ENCODE results near the gene DIP2A.
"Not testable (repeated sequence)": the region's sequence is repeated elsewhere in the genome, so short reads cannot be mapped to it uniquely, and the experiment has no call there.

The DIP2A gene

DNA sequence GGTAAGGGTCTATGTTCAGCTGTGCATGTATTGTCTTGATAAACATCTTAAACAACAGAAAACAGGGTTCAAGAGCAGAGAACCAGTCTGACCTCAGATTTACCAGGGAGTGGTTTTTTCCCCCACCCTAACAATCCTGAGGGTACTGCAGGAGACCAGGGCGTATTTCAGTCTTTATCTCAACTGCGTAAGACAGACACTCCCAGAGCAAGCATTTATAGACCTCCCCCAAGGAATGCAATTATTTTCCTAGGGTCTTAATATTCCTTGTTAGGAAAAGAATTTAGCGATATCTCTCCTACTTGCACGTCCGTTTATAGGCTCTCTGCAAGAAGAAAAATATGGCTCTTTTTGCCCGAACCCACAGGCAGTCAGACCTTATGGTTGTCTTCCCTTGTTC, 9.8 kb upstream of the DIP2A start:
- not testable (repeated sequence) for DNase-seq

DNA sequence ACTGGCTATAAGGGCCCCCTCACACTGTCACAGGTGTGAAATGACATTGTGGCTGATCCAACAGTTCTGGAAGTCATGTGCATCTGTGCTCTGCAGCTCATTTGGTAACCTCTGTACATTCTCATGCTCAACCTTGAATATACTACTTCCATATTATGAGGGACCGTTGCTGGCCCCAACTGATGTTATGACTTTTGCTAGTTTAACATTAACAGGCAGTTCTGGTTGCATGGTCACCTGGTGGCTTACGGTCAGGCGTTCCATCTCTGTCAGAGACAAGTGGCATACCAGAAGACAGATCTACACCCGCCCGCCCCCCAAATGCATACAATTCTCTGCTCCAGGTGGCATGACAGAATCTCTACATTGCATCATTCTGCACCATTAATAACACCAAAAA, 6.0 kb upstream of the DIP2A start:
- no peak for DNase-seq

DNA sequence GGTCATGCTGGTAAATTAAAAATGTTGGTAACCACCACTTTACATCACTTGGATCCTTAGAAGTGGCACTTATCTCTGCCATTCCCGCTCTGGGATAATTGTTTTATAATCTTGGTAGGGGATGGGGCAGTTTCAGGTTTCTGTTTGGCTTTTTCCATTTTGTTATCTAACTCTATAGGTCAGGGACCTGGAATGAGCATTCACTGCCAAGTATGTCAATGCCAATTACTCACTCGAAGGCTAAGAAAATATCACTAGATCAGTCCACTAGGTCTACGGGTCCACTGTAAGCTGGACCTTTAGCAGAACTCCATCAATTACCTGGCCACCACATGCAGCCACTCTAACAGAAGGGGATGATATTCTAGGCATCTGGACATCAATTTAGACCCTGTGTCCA, 4.5 kb upstream of the DIP2A start:
- peak; percentile 54 for DNase-seq

DNA sequence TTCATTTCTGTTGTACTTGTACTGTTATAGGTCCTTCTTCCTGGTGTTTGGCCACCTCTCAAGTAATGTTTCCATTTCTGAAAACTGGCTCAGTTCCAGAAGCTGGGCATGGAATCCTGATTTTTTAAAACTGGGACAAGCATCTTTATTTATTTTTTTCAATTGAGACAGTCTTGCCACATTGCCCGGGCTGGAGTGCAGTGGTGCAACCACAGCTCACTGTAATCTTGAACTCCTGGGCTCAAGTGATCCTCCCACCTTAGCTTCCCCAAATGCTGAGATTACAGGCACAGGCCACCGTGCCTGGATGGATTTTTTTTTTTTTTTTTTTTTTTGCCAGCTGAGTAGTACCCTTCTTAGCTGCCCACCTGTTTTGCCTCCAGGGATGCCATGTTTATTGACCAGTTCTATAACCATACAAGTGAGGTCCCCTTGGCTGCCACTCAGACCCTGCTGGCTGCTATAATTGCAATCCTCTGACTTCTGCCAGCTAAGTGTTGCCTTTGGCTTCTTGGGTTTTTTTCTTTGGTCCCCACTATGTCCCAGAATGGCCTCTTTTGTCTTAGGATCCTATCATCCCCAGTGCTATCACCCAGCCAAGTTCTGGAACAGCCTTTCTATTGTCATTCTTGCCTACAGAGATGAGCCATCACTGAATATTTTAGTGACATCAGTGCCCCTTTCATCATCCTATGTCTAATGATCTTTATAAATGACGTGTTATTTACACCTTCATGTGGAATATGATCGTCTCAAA, 3.9 kb upstream of the DIP2A start:
- DNase-seq = peak; percentile 13

DNA sequence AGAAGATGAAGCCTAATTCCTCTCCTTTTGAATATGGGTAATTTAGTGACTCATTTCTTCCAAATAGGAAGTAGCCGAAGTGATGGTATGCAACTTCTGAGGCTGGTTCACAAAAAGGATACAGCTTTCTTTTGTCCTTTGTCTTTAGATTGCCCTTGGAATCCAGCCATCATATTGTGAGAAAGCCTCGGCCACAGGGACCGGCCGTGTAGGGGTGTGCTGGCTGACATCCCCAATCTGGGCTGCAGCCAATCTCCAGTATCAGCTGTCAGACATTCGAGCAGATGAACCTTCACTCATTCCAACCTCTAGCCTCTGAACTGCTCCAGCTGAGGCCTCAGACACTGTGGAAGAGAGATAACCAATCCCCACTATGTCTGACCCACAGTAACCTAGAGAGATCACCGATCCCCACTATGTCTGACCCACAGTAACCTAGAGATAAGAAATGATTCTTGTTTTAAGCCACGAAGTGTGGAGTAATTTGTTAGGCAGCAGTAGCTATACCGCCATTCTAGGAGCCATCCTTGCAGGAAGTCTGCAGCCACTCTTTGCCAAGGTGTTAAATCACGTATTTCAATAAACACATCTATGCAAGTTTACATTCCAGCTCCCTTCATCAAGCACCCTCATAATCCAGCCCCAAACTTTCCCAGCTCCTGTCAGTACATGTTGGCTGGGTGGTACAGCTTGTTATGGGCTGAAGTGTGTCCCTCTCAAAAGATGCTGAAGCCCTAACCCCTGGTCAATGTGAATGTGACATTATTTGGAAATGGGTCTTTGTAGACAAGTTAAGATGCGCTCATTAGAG, 2.9 kb upstream of the DIP2A start:
- peak; percentile 42 for DNase-seq

DNA sequence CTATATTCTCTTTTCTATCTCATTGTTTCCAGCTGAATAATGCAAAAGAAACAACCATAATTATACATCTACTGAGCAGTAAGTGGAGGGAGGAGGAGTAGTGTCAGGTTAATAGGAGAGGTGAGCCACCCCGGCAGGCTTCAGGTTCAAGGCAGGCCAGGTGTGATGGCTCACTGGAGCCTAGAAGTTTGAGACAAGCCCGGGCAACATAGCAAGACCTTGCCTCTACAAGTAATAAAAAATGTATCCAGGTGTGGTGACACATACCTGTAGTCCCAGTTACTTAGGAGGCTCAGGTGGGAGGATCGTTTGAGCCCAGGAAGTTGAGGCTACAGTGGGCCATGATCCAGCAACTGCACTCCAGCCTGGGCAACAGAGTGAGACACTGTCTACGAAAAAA, 1.9 kb upstream of the DIP2A start:
- DNase-seq = no peak

DNA sequence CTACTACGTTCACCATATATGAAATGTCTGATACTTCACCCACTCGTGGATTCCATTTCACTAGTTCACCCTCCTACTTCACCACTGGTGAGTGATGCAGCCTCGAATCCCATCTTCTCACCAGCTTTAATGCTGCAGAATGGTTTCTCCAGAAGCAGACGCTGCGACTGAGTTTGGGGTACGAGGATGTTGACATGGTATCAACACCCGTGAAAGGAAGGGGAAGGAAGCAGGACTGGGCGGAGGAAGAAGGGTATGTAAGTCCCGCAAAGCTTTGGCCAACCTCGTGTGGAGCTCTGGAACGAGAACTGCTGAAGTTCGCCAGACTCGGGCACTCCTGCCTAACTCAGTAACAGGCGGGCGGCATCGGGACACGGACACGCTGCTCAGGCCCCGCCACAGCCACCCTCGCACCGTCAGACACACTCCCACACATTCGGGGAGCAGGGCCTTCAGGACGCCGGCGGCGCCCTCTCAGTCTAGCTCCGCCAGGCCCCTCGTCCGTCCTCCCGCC, 833 bp upstream of the DIP2A start:
- no peak for DNase-seq

DNA sequence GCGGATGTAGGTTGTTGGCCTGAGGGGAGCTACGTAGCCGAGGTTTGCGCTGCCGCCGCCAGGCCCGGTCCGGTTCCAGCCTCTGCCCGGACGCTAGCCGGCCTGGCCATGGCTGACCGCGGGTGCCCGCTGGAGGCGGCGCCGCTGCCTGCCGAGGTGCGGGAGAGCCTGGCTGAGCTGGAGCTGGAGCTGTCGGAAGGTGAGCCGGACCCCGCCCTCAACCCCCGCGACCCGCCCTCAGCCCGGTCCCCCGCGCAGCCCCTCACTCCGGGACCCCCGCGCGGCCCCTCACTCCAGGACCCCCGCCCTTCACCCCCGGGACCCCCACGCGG, 299 bp downstream of the DIP2A start:
- no peak for DNase-seq

DNA sequence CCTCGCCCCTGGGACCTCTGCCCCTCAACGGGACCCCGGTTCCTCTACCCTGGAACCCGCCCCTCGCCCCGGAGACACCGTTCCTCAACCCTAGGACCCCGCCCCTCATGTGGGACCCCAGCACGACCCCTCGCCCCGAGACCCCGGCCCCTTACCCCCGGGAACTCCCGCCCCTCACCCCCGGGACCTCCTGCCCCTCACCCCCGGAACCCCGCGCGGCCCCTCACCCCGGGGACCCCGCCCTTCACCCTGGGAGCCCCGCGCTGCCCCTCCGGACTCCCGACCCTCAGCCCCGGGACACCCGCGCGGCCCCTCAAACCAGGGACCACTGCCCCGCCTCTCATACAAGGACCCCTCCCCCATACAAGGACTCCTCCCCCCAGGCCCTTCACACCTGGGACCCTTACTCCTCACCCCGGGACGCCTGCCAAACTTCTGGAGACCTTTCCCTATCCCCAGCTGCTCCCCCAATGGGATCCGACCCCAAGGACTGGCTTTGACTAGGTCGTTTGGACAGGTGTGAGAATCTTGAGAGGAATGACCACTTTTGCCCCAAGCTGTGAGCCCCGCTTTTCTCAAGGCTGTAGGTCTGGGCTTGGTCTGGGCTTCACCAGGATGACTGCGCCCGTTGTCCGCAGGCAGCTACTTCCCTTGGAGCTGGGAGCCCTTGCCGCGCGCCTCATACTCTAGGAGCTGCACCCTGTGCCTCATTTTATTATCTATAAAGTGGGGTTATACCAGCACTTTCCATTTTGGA, 843 bp downstream of the DIP2A start:
- DNase-seq = no peak

DNA sequence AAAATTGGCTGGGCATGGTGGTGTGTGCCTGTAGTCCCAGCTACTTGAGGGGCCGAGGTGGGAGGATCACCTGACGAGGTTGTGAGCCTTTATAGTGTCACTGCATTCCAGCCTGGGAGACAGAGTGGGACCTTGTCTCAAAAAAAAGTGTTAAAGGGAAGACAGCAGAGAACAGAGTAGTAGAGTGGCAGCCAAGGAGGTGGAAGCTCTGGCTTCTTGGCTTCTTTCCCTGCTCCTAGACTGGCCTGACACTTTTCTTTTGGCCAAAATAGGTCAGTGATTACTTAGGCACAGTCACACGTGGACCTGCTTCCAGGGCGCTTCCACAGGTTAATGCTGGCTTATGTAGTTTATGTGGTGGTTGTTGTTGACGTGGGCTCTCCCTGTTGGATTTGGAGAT, 3.2 kb downstream of the DIP2A start:
- no peak for DNase-seq

DNA sequence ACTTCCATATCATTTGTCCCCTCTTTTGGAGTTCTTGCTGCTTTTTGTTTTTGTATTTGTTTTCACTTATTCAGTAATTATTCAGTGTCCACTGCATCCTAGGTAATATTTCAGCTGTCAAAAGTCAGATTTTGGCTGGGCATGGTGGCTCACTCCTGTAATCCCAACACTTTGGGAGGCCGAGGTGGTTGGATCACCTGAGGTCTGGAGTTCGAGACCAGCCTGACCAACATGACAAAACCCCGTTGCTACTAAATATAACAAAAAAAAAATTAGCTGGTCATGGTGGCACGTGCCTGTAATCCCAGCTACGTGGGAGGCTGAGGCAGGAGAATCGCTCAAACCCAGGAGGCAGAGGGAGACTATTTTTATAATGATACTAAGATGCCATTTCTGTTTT, 6.5 kb downstream of the DIP2A start:
- not testable (repeated sequence) for DNase-seq

DNA sequence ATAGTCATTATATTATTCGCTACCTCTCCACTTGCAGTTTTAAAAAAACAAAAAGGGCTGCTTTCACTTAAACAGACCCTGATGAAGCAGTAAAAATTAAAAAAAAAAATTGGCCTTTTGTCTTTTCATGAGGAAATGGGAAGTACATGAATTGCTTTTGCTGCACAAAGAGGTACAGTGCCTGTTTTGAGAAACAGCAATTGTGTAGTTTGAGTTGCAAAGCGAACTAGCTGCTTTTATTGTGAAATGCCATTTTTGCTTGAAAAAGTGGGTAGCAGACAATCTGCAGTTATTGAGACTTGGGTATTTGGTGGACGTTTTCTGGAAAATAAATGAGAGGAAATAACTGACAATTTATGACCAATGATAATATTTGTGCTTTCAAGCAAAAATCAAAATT, 7.0 kb downstream of the DIP2A start:
- no peak for DNase-seq

DNA sequence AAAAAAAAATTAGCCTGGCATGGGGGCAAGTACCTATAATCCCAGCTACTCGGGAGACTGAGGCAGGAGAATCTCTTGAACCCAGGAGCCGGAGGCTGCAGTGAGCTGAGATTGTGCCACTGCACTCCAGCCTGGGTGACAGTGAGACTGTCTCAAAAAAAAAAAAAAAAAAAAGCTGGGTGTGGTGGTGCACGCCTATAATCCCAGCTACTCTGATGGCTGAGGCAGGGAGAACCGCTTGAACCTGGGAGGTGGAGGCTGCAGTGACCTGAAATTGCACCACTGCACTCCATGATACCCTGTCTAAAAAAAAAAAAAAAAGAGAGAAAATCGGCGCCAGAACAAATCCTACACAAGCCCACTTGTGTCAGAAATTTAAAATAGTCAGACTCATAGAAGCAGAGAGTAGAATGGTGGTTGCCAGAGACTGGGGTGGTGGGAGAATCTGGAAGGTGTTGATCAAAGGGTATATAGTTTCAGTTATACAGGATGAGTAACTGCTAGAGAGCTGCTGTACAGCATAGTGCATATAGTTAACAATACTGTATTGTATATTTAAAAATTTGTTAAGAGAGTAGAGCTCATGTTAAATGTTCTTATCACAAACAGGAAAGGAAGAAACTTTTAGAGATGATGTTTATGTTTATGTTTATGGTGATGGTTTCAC, 9.6 kb downstream of the DIP2A start:
- no peak for DNase-seq

DNA sequence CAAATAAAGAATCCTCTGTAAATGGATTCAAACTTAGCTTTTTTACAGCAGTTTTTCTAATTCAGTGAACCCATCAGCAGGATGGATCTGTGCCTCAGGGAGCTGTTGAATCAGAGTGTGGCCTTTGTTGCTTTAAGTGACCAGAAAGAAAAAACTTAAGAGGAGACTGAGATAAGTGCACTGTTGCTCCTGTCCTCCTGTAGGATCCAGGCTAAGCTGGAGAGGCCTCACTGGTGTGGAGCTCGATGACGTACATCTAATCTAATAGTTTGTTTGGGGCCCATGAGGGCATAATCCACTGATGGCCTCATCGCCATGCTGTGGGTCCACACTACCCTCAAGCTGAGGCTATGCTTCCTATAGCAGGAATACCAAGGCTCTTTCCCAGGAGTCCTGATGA, 10.6 kb downstream of the DIP2A start:
- DNase-seq = no peak

DNA sequence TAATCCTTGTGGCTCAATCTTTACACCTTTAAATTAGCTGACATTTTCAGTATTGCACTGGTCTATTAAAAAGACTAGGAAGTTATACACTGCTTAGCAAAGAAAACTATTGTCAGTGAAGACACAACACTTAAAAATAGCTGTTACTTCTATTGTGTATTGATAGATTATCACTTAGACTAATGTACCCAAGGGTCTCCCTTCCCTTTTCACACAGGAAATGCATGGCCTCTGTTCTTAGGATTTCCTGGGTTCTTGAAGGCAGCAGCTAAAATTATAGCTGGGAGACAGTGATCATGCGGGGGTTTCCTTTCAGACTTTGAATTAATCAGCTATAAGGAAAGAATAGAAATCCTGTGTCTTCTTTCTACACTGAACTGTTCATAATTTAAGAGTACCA, 12.8 kb downstream of the DIP2A start:
- no peak for DNase-seq

DNA sequence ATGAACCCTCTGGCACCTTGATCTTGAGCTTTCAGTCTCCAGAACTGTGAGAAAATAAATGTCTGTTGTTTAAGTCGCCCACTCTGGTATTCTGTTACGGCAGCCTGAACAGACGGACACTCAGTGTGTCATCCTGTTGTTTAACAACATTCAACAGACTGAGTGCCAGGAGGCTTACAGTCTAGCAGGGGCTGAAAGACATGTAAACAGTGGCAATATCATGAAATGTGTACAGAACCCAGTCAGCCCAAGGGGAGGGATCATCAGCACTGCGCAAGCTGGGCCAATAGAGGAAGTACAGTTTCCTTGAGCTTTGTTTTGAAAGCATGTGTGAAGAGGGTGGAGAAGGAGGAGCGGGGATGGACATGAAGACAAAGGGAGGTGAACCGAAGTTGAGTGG, 13.6 kb downstream of the DIP2A start:
- no peak for DNase-seq

DNA sequence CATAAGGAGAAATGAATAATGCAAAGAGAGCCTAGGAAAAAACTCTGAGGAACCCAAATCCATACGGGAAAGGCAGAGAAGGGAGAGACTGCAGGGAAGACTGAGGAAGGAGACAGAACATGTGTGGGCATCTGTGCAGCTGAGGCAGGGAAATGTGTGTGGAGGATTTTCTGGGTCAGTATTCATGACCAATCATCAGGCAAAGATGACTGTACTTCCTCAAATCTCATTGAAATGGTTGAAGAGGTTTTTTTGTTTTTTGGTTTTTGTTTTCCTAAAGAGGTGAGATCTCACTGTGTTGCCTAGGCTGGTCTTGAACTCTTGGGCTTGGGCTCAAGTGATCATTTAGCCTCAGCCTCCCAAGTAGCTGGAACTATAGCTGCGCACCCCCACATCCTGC, 15.7 kb downstream of the DIP2A start:
- DNase-seq = no peak

DNA sequence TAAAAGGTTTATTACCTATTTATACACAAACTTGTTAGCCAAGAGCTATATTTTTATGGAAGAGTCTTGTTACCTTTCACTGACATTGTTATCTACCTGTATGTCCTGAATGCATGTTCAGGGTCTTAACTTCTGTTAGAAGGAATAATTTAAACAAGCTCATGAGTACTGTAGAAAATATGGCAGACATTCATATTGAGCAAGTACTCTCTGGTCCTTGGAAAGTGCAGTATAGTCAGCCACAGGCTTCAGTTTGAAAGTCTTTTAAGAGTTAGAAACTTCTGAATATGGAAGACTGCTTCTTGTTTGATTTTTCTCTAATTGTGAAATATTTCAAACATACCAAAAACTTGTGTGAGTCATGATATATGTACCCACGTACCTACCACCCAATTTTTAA, 16.6 kb downstream of the DIP2A start:
- DNase-seq = no peak

DNA sequence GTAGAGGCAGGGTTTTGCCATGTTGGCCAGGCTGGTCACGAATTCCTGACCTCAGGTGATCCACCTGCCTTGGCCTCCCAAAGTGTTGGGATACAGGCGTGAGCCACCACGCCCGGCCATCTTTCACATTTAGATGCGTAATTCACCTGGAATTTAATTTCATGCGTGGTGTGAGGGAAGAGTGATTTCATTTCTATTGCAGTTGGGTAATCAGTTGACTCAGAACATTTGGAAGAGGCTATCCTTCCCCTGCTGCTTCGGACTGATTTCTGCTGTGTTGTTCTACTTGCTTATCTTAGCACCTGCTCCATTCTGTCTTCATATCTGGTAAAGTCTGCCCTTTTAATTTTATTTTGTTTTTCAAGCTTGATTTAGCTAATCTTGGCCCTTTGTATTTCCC, 19.1 kb downstream of the DIP2A start:
- DNase-seq = peak; percentile 83

DNA sequence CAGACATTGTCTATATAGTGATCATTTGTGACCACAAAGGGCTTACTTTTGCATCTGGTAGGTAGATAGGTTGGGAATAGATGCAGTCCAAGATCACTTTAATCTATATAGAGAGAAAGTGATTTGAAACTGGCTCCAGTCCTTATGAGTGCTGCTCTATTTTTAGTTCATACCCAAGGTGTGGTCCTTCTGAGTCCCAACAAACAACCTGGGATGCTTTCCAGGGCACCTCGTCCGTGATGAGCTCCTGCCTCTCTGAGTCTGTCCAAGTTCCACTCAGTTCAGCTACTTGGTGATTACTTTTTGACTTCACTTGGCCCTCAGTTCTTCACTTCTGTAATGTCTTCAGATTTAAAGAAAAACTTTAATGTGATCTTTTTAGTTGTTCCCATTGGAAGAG, 20.2 kb downstream of the DIP2A start:
- DNase-seq = no peak

DNA sequence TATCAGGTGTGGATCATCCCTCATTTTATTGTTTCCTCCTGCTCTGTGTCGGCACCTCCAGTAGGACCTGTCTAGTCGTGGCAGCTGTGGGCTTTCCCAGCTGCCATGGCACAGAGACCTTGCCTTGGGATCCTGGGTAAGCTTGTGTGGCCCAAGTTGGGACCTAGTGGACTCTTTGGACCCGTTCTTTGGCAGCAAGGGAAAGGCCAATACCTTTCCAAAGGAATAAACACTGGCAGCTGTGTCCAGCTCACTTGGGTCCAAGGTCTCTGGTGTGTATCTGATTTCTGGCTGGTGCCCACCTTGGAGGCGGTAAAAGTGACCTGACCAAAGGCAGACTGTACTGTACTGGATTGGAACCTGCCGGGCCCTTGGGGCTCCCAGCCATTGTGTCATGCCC, 21.8 kb downstream of the DIP2A start:
- DNase-seq = no peak

DNA sequence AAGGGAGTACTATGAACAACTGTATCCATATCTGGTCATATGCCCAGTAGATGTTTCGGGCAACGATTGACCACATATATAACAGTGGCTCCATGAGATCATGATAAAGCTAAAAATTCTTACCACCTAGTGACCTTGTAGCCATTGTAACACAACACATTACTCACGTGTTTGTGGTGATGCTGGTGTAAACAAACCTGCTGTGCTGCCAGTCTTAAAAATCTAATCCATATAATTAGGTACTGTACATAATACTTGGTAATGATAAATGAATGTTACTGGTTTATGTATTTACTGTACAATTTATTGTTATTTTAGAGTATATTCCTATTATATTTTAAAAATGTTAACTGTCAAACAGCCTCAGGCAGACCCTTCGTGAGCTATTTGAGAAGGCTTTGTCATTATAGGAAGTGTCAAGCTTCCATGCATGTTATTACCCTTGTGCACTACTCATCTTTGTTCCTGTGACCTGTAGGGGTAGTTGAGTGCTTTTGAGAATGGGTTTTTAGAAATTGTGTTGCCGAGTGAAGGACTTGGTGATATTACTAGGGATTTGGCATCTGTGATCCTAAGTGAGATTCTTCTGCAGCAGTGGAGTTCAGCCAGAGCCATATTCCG, 23.6 kb downstream of the DIP2A start:
- DNase-seq = no peak

DNA sequence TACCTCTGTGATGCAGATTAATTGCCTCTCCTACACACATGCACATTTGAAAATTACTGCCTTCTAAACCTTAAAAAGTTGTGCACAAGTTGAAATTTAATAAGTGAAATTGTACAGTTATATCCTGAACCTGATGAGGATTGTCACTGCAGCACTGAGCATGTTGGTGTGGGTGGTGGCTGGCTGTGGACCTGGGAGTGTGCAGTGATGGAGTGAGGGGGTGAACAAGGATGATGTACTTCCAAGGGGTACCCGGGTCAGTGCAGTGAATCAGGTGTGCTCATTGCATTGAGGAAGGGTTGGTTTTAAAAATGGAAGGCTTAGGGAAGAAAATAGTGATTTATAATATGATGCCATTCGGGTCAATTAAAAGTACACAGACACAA, 24.1 kb downstream of the DIP2A start:
- DNase-seq = no peak
